GM19468 (cell line): Measurements from ENCODE around the gene TICRR.

Source experiments
- ATAC-seq: cut with Tn5 transposase; IDR thresholded peaks from one replicate; pipeline ENCODE4 v1.9.1; 2021; ENCODE audit warnings: mild to moderate bottlenecking, moderate library complexity, moderate number of reproducible peaks; ENCODE audit not compliant: unreplicated experiment; ENCODE audit errors: extremely low read depth

The TICRR gene

DNA sequence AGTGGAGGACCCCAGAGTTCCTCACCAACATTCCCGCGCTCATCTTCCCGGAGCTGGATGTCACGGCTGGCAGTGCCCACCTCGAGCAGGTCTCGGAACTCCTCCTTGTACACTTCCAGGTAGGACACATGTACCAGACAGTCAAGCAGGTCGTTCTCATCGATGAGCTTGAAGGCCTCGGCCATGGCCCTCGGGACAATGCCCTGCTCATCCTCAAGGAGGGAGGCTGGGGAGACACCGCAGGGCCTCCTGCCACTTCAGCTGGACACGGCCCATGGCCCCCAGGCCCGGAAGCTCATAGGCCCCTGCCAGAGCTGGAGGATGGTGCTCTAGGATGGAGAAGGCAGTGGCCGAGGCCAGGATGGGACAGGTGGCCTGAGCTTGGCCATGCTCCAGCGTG lies 74.4 kb downstream of the TICRR start:
- no peak for ATAC-seq

GRCh38 chr15:89652131-89652530 lies 76.9 kb downstream of the TICRR start:
- no peak for ATAC-seq

GRCh38 chr15:89652666-89653065 lies 77.4 kb downstream of the TICRR start:
- ATAC-seq: no peak

DNA sequence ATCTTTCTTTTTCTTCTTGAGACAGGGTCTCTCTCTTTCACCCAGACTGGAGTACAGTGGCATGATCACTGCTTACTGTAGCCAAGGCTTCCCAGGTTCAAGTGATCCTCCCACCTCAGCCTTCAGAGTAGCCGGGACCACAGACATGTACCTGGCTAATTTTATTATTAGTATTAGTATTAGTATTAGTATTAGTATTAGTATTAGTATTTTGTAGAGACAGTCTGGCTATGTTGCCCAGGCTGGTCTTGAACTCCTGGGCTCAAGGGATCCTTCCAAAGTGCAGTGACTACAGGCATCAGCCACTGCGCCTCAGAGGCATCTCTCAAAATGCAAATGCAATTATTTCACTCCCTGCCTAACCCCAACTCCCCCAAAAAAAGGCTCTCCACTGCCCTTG lies 78.3 kb downstream of the TICRR start:
- no peak for ATAC-seq

GRCh38 chr15:89654301-89654761 lies 79.1 kb downstream of the TICRR start:
- ATAC-seq: no peak

GRCh38 chr15:89654847-89655805 lies 79.9 kb downstream of the TICRR start, which contains the start of gene KIF7:
TSS of gene KIF7 (minus strand) at chr15:89655467. CDS start at chr15:89652930, 2,537 bp downstream.
- ATAC-seq: no peak

GRCh38 chr15:89656116-89656815 lies 81.0 kb downstream of the TICRR start:
- ATAC-seq: no peak

GRCh38 chr15:89657686-89658200 lies 82.5 kb downstream of the TICRR start:
- ATAC-seq: no peak

- no peak for ATAC-seq
These were observed 84.0 kb downstream of the TICRR start for GRCh38 chr15:89659295-89659694.

- ATAC-seq: no peak
These were observed 85.3 kb downstream of the TICRR start for GRCh38 chr15:89660556-89660955.

DNA sequence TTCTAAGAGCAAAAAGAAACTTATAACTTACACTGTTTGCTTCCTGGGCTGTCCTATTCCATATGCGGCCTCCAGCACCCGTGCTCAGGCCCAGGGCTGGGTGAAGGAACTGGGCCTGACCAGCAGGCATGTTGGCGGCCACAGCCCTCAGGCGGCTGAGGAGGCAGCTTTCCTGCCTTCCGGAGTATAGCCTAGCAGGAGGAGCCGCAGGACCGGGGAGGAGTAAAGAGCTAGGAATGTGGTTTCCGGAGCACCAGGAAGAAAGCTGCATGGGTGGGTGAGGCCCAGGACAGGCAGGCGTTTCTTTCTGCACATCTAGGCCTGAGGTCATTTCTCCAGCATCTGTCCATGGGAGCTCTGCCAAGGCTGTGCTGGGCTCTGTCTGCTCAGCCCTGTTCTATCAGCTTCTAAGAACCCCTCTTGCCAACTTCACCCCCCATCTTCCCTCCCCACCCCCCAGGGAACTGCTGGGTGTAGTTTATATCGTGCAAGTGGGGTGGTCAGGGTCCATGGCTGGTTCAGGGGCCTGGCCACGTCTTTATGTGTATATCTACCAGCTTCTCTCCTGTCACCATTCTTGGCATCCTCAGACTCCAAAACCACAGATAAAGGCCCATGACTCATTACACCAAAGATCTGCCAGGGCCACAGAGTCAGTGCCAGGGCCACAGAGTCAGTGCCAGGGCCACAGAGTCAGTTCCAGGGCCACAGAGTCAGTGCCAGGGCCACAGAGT lies 87.8 kb downstream of the TICRR start:
- ATAC-seq: no peak

DNA sequence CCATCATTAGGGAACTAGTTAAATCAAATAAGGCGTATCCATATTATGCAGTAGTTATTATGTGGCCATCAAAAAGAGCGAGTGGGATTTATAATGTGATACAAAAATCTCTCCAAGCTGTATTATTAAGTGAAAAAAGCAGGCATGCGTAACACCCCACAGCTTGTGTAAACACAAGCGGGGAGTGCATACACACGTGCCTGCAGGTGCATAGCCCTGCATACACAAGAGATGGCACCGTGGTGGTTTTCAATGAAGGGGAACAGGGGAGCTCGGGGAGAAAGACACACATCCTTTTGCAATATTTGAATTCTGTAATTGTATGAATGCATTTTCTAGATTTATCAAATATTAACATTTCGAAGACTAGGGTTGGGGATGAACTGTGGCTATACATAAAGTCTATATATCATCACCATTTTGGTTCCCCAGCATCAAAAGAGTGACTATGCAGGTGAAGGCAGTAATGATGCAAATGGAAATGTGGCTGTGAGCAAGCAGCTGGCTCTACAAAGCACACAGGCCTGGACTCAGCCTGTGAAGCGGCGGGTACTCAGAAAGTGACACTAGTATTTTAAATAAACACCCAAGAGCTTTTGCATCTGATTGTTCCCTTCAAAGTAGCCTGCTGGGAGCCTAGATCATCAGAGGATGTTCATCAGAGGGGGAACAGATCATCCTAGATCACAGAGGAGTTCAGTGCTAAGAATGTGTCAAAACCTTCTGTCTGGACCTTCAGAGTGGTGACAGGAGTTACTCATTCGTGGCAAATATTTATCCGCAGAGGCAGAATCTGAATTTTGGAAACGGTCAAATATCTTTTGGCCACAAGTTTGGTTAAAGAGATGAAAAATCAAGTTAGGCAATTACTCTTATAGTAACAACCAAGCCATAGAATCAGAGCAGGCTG lies 89.4 kb downstream of the TICRR start:
- no peak for ATAC-seq

DNA sequence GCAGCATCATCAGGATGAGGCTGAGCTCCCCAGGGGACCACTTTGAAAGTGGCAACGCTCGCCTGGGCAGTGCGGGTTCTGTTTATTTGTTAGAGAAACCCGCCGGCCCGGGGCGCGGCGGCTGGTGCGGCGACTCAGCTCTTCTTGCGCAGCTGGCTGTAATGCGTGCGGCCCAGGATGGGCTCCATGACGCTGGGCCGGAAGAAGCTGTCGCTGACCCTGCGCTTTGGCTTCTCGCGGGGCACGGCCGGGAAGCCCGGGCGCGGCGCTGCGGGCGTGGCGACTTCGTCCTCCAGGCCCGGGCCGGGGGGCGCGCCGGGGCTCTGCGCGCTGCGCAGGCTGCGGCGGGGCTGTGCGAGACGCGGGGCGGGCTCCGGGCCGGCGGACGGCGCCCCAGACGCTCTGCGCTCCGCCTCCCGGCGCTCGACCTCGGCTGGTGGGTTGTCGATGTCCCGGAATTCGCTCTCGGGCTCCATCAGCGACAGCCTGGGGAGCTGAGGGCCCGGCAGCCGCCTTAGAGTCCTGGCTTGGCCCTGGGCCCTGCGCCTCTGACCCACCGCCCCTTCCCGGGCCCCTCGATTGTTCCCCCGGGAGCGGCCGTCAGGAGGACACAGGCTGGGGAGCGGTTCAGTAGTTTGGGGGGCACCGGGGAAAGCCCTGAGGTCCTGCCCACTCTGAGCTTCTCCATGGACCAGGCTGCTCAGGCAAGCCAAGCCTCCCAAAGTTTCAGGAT lies 90.3 kb downstream of the TICRR start:
- ATAC-seq: no peak

DNA sequence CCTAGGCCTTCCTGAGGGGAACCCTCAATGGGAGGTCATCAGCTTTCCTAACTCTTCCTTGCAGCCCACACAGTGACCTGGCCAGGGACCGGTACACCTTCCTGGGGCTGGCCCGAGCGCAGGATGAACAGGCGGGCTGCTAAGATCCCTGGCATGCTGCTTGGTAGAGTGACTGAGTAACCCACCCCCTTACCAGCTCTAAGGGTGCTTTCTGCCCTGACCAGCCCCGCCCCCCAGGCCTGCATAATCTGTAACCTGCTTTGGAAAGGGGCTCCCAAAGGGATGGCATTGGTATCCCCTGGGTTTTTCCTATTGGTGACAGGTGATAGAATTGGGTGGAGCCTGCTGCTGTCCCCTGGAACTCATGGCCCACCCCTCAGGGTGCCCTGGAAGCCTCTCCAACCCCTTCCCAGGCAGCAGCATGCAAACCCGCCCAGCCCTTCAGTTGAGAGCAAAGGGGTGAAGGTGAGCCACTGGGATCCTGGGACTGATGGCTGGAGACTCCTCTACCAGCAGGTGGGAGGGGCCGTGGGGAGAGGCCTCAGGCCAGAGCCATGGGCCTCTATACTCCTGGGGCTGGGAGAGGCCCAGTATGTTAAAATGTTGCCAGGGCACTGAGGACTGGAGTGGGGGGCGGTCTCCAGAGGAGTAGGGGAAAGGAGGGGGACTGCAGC lies 91.1 kb downstream of the TICRR start:
- ATAC-seq: no peak

GRCh38 chr15:89666858-89667705 lies 91.8 kb downstream of the TICRR start:
- no peak for ATAC-seq

DNA sequence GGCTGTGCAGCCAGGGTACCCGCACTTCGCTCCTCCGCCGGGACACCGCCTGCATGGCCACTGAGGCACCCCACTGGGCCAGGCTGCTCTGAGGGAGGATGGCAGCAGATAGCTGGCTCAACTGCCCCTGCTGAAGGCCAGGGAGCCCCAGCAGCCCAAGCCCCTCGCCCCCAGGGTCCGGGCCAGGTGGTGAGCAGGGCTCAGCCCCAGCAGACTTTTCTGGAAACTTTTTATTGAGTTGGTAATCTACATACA lies 92.4 kb downstream of the TICRR start:
- no peak for ATAC-seq

GRCh38 chr15:89668171-89668570 lies 92.9 kb downstream of the TICRR start:
- ATAC-seq: no peak
